Measurements from ENCODE around the gene MBIP.

- TF ChIP-seq, protein P1, sequence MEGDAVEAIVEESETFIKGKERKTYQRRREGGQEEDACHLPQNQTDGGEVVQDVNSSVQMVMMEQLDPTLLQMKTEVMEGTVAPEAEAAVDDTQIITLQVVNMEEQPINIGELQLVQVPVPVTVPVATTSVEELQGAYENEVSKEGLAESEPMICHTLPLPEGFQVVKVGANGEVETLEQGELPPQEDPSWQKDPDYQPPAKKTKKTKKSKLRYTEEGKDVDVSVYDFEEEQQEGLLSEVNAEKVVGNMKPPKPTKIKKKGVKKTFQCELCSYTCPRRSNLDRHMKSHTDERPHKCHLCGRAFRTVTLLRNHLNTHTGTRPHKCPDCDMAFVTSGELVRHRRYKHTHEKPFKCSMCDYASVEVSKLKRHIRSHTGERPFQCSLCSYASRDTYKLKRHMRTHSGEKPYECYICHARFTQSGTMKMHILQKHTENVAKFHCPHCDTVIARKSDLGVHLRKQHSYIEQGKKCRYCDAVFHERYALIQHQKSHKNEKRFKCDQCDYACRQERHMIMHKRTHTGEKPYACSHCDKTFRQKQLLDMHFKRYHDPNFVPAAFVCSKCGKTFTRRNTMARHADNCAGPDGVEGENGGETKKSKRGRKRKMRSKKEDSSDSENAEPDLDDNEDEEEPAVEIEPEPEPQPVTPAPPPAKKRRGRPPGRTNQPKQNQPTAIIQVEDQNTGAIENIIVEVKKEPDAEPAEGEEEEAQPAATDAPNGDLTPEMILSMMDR (conservative IDR thresholded peaks at IDR 0.05 in 1 of 2, IDR thresholded peaks at IDR 0.05 in 1 of 2; ENCODE audit: low read depth in 1 of 2, low read length in 2 of 2) = no peak
- no peak for TF ChIP-seq EZH2 (IDR thresholded peaks at IDR 0.05; ENCODE audit: low read length, missing control alignments)
Observed at GRCh38 chr14:36306836-36307235, 13.6 kb downstream of the MBIP start.
